ENCODE results near the gene RPS6KA2.

Gene RPS6KA2

GRCh38 chr6:166627033-166627874 lies at the start of gene RPS6KA2:
Gene RPS6KA2 (minus strand): TSS chr6:166627251. CDS start chr6:166627019, 232 bp downstream.
- DNase-seq (ENCODE audit: low read depth in 3 of 3) = peak; percentile 99 to 100 (median 100)

- no peak for DNase-seq (ENCODE audit: low read depth in 3 of 3)
Observed at GRCh38 chr6:166676270-166676860, 49.3 kb upstream of the RPS6KA2 start.

- no peak for DNase-seq (ENCODE audit: low read depth in 3 of 3)
Observed at GRCh38 chr6:166675736-166676135, 48.7 kb upstream of the RPS6KA2 start.

- DNase-seq (ENCODE audit: low read depth in 3 of 3) = no peak
Observed at GRCh38 chr6:166673309-166673708, 46.3 kb upstream of the RPS6KA2 start.

- no peak for DNase-seq (ENCODE audit: low read depth in 3 of 3)
Observed at GRCh38 chr6:166672624-166673206, 45.7 kb upstream of the RPS6KA2 start.

- DNase-seq (ENCODE audit: low read depth in 3 of 3) = no peak
Observed at GRCh38 chr6:166672146-166672545, 45.1 kb upstream of the RPS6KA2 start.

- no peak for DNase-seq (ENCODE audit: low read depth in 3 of 3)
Observed at GRCh38 chr6:166671434-166672081, 44.5 kb upstream of the RPS6KA2 start.

- DNase-seq (ENCODE audit: low read depth in 3 of 3) = no peak
Observed at GRCh38 chr6:166670894-166671293, 43.8 kb upstream of the RPS6KA2 start.

GRCh38 chr6:166670013-166670412 lies 43.0 kb upstream of the RPS6KA2 start:
- DNase-seq (ENCODE audit: low read depth in 3 of 3) = no peak

- DNase-seq (ENCODE audit: low read depth in 3 of 3) = no peak
Observed at GRCh38 chr6:166667796-166668610, 41.0 kb upstream of the RPS6KA2 start.

GRCh38 chr6:166664135-166664534 lies 37.1 kb upstream of the RPS6KA2 start:
- DNase-seq (ENCODE audit: low read depth in 3 of 3) = no peak

GRCh38 chr6:166663568-166663967 lies 36.5 kb upstream of the RPS6KA2 start:
- DNase-seq (ENCODE audit: low read depth in 3 of 3) = no peak

- no peak for DNase-seq (ENCODE audit: low read depth in 3 of 3)
Observed at GRCh38 chr6:166662690-166663089, 35.6 kb upstream of the RPS6KA2 start.

- no peak for DNase-seq (ENCODE audit: low read depth in 3 of 3)
Observed at GRCh38 chr6:166661327-166662085, 34.5 kb upstream of the RPS6KA2 start.

GRCh38 chr6:166660157-166660688 lies 33.2 kb upstream of the RPS6KA2 start:
- DNase-seq (ENCODE audit: low read depth in 3 of 3) = no peak

GRCh38 chr6:166659581-166659980 lies 32.5 kb upstream of the RPS6KA2 start:
- no peak for DNase-seq (ENCODE audit: low read depth in 3 of 3)

- DNase-seq (ENCODE audit: low read depth in 3 of 3) = no peak
Observed at GRCh38 chr6:166658792-166659150, 31.7 kb upstream of the RPS6KA2 start.

- no peak for DNase-seq (ENCODE audit: low read depth in 3 of 3)
Observed at GRCh38 chr6:166658115-166658791, 31.2 kb upstream of the RPS6KA2 start.

- DNase-seq (ENCODE audit: low read depth in 3 of 3) = no peak
Observed at GRCh38 chr6:166657531-166657930, 30.5 kb upstream of the RPS6KA2 start.

All from stimulated activated CD4-positive, alpha-beta T cell treated with anti-CD3 and anti-CD28 coated beads, TNF-alpha, amount 100 ng/mL, for 24 hours (primary cell).